ENCODE data around the gene AMER3.

Gene AMER3

DNA sequence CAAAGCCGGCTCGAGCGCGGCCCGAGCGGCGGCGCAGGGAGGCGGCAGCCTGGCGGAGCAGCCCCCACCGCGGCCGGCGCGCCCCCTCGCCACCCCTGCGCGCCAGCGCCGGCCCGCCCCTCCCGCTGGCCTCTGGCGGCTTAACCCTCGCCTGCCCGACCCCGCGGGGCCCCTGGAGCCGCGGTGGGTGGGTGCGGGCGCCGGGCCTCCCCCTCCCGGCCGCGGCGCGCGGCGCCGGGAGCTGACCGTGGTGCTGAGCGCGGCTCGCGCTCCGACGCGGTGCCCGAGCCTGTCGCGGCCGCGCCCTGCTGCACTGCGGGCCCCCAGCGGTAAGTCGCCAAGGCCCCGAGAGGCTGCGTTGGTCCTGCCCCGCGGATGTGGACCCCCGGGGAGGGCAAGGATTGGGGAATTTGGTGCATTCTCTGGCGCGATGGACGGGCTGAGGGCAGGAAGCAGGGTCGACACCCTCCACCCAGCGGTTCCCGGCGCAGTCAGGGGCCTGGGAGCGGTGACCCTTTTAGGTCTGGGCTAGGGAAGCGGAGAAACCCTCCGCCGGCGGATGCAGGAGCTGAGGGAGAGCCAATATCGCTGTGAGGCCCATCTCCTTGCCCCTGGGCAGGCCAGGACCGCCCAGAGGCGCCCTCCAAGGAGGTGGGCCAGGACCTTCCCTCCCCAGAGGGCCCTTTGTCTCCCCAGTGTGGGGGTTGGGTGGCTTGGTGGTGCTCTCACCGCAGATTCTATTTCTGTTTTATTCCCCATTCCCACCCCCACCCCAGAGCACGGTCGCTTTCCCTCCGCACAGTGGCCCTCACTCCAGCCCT, 923 bp downstream of the AMER3 start:
- no peak for DNase-seq

DNA sequence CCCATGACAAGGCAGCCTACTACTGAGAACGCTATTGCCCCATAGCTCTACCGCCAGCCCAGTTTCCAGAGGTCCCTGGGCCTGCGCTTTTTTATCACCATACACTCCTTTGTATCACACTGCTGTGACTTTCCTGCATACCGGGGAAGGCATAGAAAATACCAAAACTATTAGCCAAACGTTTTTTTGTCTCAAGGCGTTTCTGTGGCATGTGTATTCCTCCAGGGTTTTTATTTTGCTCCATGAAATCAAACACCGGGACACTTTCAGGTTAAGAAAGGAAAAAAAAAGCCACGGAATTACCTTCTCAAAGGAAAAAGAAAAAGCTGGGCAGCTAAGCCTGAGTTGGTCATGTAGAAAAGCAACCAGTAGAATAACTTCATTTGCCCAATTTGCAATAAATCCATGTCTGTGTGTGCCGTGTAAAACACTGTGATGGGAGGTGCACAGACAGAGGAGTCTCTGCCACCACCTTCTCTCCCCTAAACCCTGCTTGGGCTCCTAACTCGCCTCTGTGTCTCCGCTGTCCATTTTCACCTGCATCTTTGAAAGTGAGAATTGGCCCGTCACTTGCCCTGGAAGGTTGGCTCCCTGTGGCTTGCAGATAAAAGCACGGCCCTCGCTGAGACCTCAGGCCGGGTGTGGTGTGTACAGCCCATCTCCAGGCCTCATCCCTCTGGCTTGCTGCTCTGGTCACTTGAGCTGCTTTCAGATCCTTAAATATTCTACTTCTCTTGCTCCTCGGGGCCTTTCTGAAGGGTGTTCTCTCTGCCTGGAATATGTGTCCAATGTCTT, 1.7 kb downstream of the AMER3 start:
- DNase-seq, result no peak

DNA sequence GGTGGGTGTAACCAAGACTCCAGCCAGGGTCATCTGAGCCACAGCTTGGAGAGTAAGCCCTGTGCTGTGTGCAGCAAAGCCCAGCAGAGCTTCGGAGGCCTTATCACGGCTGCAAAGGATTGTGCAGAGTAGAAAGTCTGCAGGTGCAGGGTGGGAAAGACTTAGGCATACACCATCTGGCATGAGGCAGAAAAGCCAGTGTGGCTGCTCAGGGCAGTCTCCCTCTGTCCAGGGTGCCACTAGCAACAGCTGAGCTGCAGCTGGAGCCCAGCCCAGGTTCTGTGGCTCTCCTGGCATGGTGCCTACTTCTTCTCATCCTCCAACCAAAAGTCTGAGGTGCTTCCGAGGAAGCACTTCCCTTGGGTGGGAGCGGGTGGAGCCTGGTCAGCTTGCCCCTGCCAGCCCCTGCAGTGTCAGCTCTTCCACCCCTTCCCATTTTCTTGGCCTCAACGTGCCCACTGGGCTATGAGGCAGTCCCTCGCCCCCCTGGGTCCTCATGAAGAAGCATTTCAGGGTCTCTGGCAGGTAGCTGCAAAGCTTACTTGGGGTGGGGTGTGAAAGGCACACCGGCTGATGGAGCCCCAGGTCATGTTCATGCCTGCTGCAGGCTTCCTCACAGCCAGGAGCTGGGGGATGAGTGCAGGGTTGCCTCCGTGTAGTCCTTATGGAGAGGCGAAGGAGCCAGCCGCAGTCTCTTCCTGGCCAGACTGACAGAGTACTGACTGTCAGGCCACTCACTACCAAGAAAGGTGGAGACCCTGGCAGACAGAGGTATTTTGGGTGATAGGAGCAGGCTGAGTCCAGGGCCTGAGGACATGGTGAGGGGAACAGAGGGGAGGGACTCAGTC, 4.8 kb downstream of the AMER3 start:
- no peak for DNase-seq

DNA sequence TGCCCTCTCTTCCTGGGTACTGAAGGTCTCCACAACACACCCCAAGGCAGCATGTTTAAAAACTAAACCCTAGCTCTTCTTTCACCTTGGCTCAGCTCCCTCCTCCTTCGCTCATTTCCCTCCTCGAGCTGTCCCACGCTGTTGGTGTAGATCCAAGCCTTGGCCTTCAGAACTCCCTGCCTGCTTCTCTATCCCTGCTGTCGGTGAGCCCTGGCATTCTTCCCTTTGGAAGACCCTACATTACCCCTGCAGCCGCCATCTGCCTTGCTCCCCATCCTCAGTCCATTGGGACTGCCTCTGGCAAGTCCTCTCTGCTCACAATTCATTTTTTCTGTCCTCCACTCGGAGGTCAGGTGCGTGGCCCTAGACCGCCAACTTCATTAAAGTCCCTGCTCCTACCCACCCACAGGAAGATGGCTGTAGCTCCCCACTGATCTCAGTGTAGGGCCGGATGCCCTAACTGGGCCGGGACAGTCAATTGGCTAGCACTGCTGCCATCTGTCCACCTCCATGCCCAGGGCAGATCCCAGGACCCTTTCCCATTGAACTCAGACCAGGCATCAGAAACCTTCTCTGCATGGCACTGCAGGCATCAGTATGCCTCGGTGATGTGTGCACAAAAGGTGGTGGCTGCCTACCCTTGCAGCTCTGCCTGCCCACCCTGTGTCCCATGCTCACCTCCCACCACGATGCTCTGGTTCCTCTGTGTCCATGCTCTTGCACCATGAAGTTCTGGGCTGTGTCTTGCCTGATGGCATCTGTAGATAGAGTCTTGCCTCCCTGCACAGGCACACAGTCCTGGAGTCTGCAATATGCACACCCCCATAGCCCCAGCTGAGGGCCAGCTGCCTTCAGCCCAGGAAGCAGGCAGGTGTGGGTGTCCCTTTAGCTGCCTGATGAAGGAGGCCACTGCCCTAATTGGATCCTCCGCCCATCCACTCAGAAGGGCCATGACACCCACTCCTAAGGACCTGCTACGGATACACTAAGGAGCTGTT, 5.7 kb downstream of the AMER3 start:
- no peak for DNase-seq

DNA sequence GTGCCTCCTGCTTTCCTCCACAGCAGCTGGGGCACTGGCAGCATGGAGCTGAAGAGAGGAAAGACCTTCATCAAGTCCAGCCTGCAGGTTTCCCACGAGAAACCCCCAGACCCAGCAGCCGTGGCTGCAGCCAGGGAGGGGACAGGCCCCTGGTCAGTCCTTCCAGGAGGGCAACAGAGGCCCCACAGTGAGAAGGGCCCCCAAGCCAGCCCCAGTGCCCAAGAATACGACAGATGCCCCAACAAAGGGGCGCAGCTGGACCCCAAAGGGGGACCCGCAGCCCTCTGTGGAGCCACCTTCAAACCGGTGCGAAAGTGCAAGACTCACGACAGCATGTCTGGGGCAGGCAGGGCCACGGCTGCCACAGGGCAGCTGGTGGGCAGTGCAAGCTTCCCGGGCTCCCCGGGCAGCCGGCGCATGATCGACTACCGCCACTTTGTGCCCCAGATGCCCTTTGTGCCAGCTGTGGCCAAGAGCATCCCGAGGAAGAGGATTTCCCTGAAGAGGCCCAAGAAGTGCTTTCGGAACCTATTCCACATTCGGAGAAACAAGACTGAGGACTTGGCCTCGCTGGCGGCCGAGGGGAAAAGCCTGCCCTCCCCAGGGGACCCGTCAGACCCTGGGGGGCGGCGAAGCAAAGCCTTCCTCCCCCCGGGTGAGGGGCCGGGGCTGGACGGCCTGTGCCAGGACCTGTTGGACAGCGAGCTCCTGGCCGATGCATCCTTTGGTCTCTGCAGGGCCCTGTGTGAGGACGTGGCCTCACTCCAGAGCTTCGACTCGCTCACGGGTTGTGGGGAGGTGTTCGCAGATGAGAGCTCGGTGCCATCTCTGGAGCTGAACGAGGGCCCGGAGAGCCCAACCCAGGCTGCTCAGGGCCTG, 6.9 kb downstream of the AMER3 start:
- no peak for DNase-seq

DNA sequence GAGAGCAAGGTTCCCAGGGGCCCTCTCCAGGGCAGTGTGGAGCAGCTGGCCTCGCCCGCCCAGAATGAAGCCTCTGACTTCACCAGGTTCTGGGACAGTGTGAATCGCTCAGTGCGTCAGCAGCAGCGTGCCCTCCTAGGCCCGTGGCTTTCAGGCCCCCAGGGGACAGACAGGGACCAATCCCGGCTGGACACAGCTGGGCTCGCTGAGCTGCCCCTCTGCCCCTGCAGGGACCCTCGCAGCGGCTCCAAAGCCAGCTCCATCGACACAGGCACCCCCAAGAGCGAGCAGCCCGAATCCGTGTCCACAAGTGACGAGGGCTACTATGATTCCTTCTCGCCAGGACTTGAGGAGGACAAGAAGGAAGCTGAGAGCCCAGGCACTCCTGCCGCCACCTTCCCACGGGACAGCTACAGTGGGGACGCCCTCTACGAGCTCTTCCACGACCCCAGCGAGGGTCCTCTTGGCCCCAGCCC, 7.6 kb downstream of the AMER3 start:
- DNase-seq, result no peak

DNA sequence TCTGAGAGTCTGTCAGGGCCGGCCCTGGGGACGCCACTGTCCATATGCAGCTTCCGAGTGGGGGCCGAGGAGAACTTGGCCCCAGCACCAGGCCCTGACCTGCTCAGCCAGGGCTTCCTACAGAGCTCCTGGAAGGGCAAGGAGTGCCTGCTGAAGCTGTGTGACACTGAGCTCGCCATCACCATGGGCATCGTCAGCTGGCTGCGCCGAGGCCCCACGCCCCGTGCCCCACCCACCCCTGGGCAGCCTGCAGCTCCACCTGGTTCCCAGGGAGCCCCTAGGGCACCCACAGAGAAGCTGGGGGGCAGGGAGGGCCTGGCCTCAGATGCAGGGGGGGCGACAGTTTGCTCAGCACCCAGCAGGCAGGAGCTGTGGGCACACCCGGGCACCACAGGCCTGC, 8.1 kb downstream of the AMER3 start:
- DNase-seq, result no peak

DNA sequence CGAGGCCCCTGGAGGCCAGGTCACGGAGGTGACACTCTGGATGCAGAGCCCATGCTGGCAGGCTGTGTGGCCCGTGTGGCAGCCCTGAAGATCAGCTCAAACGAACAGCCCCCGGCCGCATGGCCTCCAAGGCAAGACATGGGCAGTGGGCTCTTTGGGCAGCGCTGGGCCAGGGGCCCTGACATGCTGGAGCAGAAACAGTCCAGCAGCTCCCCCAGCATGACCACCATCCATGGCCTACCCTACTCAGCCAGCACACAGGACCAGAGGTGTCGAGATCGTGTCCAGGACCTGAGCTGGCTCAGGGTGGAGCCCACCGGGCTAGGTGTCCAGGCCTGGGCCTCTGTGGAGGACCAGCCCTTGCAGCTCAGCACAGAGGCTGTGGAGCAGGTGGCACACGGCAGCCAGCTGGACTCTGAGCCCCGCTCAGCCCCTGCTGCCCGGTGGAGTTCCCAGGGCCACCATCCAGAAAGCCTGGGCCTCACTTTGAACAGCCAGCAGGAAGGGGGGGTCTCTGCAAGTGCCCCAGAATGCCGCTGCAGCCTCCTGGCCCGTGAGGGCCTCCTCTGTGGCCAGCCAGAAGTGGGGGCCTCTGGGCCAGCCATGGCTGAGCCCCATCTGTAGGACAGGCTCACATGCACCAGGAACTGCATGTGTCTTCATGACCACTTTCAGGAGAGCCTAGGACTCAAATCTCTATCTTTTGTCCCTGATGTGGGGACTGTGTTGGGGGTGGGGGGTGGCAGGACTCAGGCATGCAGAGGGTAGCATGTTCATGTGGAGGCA, 8.9 kb downstream of the AMER3 start:
- no peak for DNase-seq

DNA sequence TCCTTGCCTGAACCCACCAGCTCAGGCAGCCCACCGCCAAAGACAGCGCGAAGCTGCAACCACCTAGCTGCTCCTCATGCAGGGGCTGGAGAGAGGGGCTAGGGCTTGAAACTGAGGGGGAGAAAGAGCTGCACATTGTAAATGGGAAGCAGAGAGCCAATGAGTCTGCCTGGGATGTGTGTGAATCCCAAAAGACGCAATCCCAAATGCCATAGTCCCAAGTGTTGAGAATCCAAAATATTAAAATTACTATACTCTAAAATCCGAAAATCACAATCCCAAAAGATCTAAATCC, 9.4 kb downstream of the AMER3 start:
- DNase-seq, result no peak

DNA sequence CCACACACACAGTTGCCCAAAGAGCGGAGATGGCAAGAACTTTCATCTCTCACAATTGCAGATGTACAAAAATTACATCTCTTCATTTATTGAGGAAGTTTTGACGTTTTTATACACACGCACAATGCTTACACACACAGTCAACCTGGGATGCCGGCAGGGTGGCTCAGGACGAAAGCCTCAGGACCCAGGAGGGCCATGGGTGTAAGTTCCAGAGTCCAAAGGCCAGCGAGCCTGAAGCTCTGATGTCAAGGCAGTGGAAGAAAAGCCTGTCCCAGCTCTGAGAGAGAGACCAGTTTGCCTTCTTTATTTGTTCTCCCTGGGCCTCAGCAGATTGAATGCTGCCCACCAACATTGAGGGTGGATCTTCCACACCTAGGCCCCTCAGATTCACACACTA, 10.1 kb downstream of the AMER3 start:
- no peak for DNase-seq

DNA sequence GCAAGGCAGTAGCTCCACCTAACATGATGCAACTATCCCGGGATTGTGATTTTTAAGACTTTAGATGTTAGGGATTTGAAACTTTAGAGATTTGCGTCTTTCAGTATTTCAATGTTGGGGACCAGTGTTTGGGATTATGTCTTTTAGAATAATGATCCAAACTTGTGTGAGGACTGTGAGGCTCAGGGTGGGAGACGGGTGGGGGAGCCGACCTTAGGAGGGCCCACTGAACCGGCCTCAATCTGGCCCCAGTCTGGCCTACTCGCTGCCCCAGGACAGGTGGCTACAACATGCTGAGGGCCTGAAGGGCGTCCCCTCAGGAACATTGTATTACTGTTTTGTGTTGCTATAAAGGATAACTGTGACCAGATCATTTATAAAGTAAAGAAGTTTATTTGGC, 10.7 kb downstream of the AMER3 start:
- no peak for DNase-seq

DNA sequence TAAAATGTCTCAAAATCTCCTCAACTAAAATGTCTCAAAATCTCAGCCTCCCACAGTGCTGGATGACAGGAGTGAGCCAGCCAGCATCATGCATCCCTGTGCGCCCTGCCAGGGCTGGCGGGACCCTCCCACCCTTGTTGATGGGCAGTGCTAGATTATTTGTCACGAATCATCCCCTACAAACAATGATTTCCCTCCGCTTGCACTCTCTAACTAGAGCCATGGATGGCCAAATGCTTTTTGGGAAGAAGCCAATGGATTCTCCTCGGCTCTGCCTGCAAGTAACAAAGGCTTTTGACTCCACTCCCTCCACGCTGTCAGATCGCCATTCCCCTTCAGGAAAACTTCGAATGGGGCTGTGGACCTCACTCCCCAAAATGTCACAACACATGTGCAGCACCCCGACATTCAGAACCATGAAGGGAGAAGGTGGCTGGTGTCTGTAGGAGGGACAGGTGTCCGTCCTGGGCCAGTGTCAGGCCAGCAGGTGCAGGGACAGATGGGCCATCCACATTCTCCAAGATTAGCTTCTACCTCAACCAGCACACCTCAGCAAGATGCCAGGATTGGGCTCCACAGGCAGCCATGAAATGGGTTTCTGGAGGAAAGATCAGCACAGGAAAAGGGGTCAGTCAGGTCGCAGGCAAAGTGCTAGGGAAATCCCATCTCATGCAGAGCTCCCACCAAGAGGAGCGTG, 11.5 kb downstream of the AMER3 start:
- DNase-seq, result no peak

DNA sequence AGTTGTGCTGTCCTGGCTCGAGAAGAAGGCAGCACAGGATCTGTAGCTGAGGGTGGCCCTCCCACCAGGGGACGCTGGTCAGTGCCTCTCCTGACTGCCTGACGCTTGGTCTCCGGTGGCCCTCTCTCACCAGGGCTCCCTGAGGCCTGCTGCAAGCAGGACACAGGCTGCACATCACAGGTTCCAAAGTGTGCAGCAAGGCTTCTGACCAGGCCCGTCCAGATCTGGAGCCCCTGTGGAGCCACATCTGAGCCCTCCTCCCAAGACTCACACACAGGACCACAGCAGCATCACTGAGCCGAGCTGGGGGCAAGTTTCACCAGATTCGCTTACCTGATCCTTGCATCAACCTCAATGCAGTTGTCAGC, 12.1 kb downstream of the AMER3 start:
- DNase-seq, result no peak

DNA sequence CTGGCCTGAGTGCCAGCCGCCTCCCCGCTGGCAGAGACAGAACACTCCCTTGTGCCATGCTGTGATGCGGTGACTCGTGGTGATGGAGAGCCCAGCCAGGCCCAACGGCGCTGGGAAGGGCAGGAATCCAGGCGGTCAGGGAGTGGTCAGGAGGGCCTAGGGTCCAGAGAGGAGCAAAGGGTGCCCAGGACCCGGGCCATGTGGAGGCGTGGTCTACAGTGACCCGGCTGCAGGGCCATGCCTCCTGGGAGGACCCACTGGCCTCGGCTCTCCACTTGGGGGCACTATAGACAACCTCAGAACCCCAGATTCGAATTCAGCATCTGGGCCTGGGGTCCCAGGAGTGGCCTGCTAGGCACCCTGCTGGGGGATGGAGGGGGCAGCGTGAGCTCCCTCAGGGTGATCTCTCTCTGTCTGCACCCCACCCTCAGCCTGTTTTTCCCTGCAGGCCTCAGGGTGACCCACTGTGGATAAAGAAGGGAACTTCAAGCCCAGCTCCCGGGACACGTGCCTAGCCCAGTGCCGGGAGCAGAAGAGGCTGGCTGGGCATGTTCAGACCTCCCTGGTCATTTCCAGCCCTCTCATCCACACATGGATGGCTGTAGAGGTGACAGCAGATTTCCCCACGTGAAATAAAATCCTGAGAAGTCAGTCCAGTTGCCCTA, 13.0 kb downstream of the AMER3 start:
- DNase-seq, result no peak

DNA sequence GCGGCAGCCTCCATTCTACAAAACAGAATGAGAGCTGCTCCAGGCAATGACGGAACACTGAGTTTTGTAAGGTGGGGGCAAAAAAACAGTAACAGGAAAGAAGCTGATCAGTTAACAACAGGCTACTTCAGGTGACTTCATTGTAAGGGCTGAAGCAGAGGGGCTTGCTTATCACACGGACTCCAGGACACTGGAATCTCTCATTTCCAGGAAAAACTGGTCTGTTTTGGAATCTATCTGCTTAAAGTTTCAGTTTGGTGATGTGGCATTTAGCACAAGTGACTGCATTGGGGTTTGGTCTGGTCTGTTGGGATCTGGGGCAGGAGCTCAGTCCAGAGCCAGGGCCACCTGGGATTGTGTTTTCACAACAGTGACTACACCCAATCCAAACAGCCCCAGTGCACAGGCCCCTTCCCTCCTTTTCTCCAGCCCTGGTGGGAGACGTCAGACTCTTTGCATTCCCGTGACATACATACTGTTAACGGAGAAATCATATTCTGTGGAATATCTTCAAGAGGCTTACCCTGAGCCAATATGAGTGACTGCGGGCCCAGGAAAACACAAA, 14.1 kb downstream of the AMER3 start:
- no peak for DNase-seq

DNA sequence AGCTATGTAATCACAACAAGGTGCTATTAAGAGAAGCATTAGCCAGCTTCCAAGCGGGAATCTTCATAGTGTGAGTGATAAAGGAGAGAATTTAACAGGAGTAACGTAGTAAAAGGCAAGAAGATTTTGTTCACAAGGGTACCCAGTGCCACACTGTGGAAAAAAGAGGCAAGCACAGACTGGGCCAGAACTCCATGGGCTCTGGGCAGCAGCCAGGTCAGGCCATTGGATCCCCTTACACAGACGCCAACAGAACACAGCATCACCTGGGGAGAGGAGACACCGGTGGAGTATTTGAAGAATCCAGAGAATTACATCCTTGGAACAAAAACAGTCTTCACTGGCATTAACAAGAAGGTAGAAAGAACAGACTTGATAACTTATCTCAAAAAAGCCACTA, 21.2 kb downstream of the AMER3 start:
- DNase-seq, result no peak

DNA sequence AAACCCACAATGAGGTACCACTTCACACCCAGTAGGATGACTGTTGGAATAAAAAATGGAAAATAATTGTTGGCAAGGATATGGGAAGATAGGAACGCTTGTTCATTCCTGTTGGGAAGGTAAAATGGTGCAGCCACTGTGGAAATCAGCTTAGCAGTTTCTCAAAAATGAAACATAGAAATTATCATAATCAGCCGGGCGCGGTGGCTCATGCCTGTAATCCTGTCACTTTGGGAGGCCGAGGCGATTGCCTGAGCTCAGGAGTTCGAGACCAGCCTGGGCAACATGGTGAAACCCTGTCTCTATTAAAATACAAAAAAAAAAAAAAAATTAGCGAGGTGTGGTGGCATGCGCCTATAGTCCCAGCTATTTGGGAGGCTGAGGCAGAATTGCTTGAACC, 23.4 kb downstream of the AMER3 start:
- DNase-seq, result no peak

DNA sequence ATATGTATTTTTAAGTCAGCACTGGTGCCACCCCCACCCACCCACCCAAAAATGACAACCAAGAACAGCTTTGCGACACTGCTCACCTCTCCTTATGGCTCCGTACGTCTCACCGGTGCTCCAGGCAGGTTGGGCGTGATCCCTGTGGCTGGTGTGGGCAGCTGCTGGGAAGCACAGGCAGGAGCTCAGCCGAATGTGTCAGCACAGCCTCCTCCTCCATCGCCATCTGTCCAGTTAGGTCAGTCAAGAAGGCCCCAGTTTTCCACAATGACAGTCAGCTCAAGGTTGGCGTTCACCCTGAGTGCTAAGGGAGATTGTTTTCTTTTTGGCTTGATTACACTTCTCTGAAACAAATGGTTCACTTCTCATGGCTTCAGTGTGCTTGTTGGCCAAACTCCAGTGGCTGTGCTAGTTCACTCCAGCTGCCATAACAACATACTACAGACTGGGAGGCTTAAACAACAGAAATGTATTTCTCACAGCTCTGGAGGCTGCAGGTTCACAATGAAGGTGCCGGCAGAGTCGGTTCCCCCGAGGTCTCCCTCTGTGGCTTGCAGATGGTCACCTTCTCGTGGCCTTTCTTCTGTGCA, 30.2 kb downstream of the AMER3 start:
- DNase-seq, result no peak

DNA sequence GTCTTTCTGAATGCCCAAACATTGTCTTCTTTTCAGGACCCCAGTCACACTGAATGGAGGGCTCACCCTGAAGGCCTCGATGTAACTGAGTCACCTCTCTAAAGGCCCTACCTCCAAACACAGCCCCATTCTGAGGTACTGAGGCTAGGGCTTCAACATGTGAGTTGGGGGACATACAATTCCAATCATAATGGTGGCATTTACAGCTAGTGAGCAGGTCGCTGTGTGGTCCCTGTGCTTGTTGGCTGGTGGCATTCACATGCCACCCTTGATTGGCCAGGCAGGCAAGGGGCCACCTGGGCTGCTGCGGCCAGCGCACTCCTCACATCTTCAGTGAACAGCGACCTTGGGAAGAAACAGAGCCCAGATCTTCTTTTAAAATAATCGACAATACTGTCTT, 30.7 kb downstream of the AMER3 start:
- no peak for DNase-seq

All from amniotic stem cell (primary cell).